A549 treated with AZD9567 at 1 μM for 4 hours (cell line): ENCODE measurements around the gene OR6K6. TPM values are rescaled to one million over a fixed set of nuclear protein-coding genes. Genes with fewer than 3 reads are reported as not detected.

Source experiments
- total RNA-seq: library from RNA; stranded (reverse); fragments of 200-300 nt; extraction: Qiagen RNA extraction; gene quantifications from 5 replicates; pipeline ENCODE4 v1.2.3, GENCODE V29; 2022; ENCODE audit not compliant: insufficient read depth

Gene OR6K6
- not detected in 5 replicates for total RNA-seq

GRCh38 chr1:158754420-158754819, at the start of gene OR6K6:
Gene OR6K6 (plus strand): TSS chr1:158754720. CDS start chr1:158754888, 168 bp downstream.

GRCh38 chr1:158720620-158721019, 33.9 kb upstream of the OR6K6 start, which contains the start of gene OR6K3:
Gene OR6K3 (minus strand): TSS chr1:158720720. CDS start chr1:158718115, 2,605 bp downstream.

GRCh38 chr1:158771950-158772866, 17.7 kb downstream of the OR6K6 start, which contains the start of gene OR6N1:
Gene OR6N1 (minus strand): TSS chr1:158772195. CDS start chr1:158766682, 5,513 bp downstream.

GRCh38 chr1:158781104-158781503, 26.6 kb downstream of the OR6K6 start, which contains the start of gene OR6N2:
Gene OR6N2 (minus strand): TSS chr1:158781204. CDS start chr1:158777635, 3,569 bp downstream.

Other genes with a start within 250 kb of the OR6K6 start
- gene OR6Y1, start 200.3 kb upstream of the OR6K6 start, total RNA-seq = not detected in 5 replicates
- gene OR6P1, start 184.1 kb upstream of the OR6K6 start, total RNA-seq = not detected in 5 replicates
- gene OR10X1, start 174.8 kb upstream of the OR6K6 start, total RNA-seq = not detected in 5 replicates
- gene OR10Z1, start 149.5 kb upstream of the OR6K6 start, total RNA-seq = not detected in 5 replicates
- not detected in 5 replicates for gene SPTA1, start 68.0 kb upstream of the OR6K6 start, total RNA-seq
- gene OR6K2, start 54.1 kb upstream of the OR6K6 start, total RNA-seq = not detected in 5 replicates
- gene OR6K3, start 34.0 kb upstream of the OR6K6 start, total RNA-seq = not detected in 5 replicates
- not detected in 5 replicates for gene OR6N1, start 17.5 kb downstream of the OR6K6 start, total RNA-seq
- gene OR6N2, start 26.5 kb downstream of the OR6K6 start, total RNA-seq = not detected in 5 replicates
- gene MNDA, start 76.6 kb downstream of the OR6K6 start, total RNA-seq = not detected in 5 replicates
- gene PYHIN1, start 176.8 kb downstream of the OR6K6 start, total RNA-seq = not detected in 5 replicates